ENCODE results near the gene G6PC2. TPM values are rescaled to one million over a fixed set of nuclear protein-coding genes. Genes with fewer than 3 reads are reported as not detected.
"Not testable (repeated sequence)": the region's sequence is repeated elsewhere in the genome, so short reads cannot be mapped to it uniquely, and the experiment has no call there.

Gene G6PC2
- total and polyA plus RNA-seq, 2 of the 8 experiments (the other 6 are each of a cell fraction or from before 2014, with no cell fraction given), result not detected

DNA sequence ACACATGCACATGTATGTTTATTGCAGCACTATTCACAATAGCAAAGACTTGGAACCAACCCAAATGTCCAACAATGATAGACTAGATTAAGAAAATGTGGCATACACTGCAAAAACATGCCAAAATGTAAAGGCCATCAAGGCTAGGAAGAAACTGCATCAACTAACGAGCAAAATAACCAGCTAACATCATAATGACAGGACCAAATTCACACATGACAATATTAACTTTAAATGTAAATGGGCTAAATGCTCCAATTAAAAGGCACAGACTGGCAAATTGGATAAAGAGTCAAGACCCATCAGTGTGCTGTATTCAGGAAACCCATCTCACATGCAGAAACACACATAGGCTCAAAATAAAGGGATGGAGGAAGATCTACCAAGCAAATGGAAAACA is 33.9 kb upstream of the G6PC2 start:
- DNase-seq (ENCODE audit: low read depth in 1 of 2, low spot score in 2 of 2); H2AFZ ChIP-seq (ENCODE audit: low read length); H3K23me2 ChIP-seq (ENCODE audit: low read depth, low read length); H2BK20ac ChIP-seq (ENCODE audit: low read length); H3K9ac ChIP-seq (replicated peaks in 1 of 4; ENCODE audit: extremely low read depth in 1 of 4, low read depth in 3 of 4, low read length in 3 of 4); H3K18ac ChIP-seq (ENCODE audit: extremely low read depth, low read length); H2BK120ac ChIP-seq (replicated peaks; ENCODE audit: low read depth, low read length); H2AK5ac ChIP-seq (ENCODE audit: low read depth, low read length); H3K4ac ChIP-seq (replicated peaks; ENCODE audit: insufficient read length, low read depth, low read length); H3K9me3 ChIP-seq (ENCODE audit: insufficient read depth in 2 of 2, low read depth in 1 of 2, low read length in 1 of 2); H3K4me2 ChIP-seq (ENCODE audit: insufficient read depth in 1 of 2, low read depth in 2 of 2, low read length in 2 of 2); H2BK15ac ChIP-seq (ENCODE audit: low read length); H4K5ac ChIP-seq (ENCODE audit: insufficient read length, low read depth, low read length); POLR2A ChIA-PET (ENCODE audit: partially characterized antibody); H3K27ac ChIP-seq (ENCODE audit: low read depth, low read length); H2BK12ac ChIP-seq (ENCODE audit: low read depth, low read length); H3K4me3 ChIP-seq (ENCODE audit: extremely low read depth in 1 of 4, insufficient read depth in 2 of 4, low read depth in 3 of 4, low read length in 4 of 4); H4K8ac ChIP-seq (ENCODE audit: extremely low read depth, insufficient read depth, low read length); H3K79me1 ChIP-seq (ENCODE audit: low read depth, low read length); H3K56ac ChIP-seq (replicated peaks; ENCODE audit: insufficient read length, low read depth, low read length); FAIRE-seq; H4K20me1 ChIP-seq (replicated peaks in 1 of 2; ENCODE audit: control insufficient read depth in 1 of 2, insufficient read depth in 2 of 2, low read length in 2 of 2); H3K23ac ChIP-seq (ENCODE audit: insufficient read length); H3K79me2 ChIP-seq (ENCODE audit: control insufficient read depth in 1 of 2, insufficient read depth in 2 of 2, low read length in 2 of 2); H3K27me3 ChIP-seq (replicated peaks in 1 of 4; ENCODE audit: control insufficient read depth in 3 of 4, extremely low read depth in 1 of 4, insufficient read depth in 3 of 4, low read length in 3 of 4); H4K91ac ChIP-seq (replicated peaks; ENCODE audit: insufficient read length, low read length); CTCF ChIA-PET (ENCODE audit: partially characterized antibody); H3K14ac ChIP-seq (ENCODE audit: insufficient read length); H2BK5ac ChIP-seq (ENCODE audit: low read depth, low read length); H3K4me1 ChIP-seq (replicated peaks in 1 of 4; ENCODE audit: control insufficient read depth in 3 of 4, insufficient read depth in 4 of 4, low read length in 3 of 4): not testable (repeated sequence)
- peaks cover 0 to 15% (median 3%) of the 10 kb centered on the region in 4 experiments; a peak in 6 of 8 replicates for H3K36me3 ChIP-seq (ENCODE audit: control insufficient read depth in 2 of 4, insufficient read depth in 4 of 4, low read length in 3 of 4)
- 94% methylated on average over 1 of the region's 1 CpG; no CpG with 5 or more reads in 1 of the 2 experiments for WGBS, 2 experiments (ENCODE audit: extremely low coverage in 1 of 2, insufficient coverage in 1 of 2, insufficient read length in 1 of 2, insufficient replicate concordance in 2 of 2, low coverage in 1 of 2, low lambda C conversion rate in 2 of 2, missing lambda C conversion rate in 1 of 2)

DNA sequence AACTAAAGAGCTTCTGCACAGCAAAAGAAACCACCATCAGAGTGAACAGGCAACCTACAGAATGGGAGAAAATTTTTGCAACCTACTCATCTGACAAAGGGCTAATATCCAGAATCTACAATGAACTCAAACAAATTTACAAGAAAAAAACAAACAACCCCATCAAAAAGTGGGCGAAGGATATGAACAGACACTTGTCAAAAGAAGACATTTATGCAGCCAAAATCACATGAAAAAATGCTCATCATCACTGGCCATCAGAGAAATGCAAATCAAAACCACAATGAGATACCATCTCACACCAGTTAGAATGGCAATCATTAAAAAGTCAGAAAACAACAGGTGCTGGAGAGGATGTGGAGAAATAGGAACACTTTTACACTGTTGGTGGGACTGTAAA is 30.7 kb upstream of the G6PC2 start:
- H3K4me1 ChIP-seq (replicated peaks in 1 of 4; ENCODE audit: control insufficient read depth in 3 of 4, insufficient read depth in 4 of 4, low read length in 3 of 4); H3K56ac ChIP-seq (replicated peaks; ENCODE audit: insufficient read length, low read depth, low read length); H2BK20ac ChIP-seq (ENCODE audit: low read length); H3K27ac ChIP-seq (ENCODE audit: low read depth, low read length); H4K20me1 ChIP-seq (replicated peaks in 1 of 2; ENCODE audit: control insufficient read depth in 1 of 2, insufficient read depth in 2 of 2, low read length in 2 of 2); H3K4ac ChIP-seq (replicated peaks; ENCODE audit: insufficient read length, low read depth, low read length); H3K79me2 ChIP-seq (ENCODE audit: control insufficient read depth in 1 of 2, insufficient read depth in 2 of 2, low read length in 2 of 2); H4K91ac ChIP-seq (replicated peaks; ENCODE audit: insufficient read length, low read length); H2BK120ac ChIP-seq (replicated peaks; ENCODE audit: low read depth, low read length); DNase-seq (ENCODE audit: low read depth in 1 of 2, low spot score in 2 of 2); FAIRE-seq; H2BK15ac ChIP-seq (ENCODE audit: low read length); H3K18ac ChIP-seq (ENCODE audit: extremely low read depth, low read length); H3K27me3 ChIP-seq (replicated peaks in 1 of 4; ENCODE audit: control insufficient read depth in 3 of 4, extremely low read depth in 1 of 4, insufficient read depth in 3 of 4, low read length in 3 of 4); H2BK5ac ChIP-seq (ENCODE audit: low read depth, low read length); H3K4me3 ChIP-seq (ENCODE audit: extremely low read depth in 1 of 4, insufficient read depth in 2 of 4, low read depth in 3 of 4, low read length in 4 of 4); H3K23ac ChIP-seq (ENCODE audit: insufficient read length); H2AFZ ChIP-seq (ENCODE audit: low read length); POLR2A ChIA-PET (ENCODE audit: partially characterized antibody); H3K9ac ChIP-seq (replicated peaks in 1 of 4; ENCODE audit: extremely low read depth in 1 of 4, low read depth in 3 of 4, low read length in 3 of 4); H4K8ac ChIP-seq (ENCODE audit: extremely low read depth, insufficient read depth, low read length); H3K4me2 ChIP-seq (ENCODE audit: insufficient read depth in 1 of 2, low read depth in 2 of 2, low read length in 2 of 2); H3K9me3 ChIP-seq (ENCODE audit: insufficient read depth in 2 of 2, low read depth in 1 of 2, low read length in 1 of 2); H3K23me2 ChIP-seq (ENCODE audit: low read depth, low read length); CTCF ChIA-PET (ENCODE audit: partially characterized antibody); H2BK12ac ChIP-seq (ENCODE audit: low read depth, low read length); H2AK5ac ChIP-seq (ENCODE audit: low read depth, low read length); H3K79me1 ChIP-seq (ENCODE audit: low read depth, low read length); H4K5ac ChIP-seq (ENCODE audit: insufficient read length, low read depth, low read length); H3K14ac ChIP-seq (ENCODE audit: insufficient read length): not testable (repeated sequence)
- WGBS, 2 experiments (ENCODE audit: extremely low coverage in 1 of 2, insufficient coverage in 1 of 2, insufficient read length in 1 of 2, insufficient replicate concordance in 2 of 2, low coverage in 1 of 2, low lambda C conversion rate in 2 of 2, missing lambda C conversion rate in 1 of 2), result 100% methylated on average over 1 of the region's 1 CpG; no CpG with 5 or more reads in 1 of the 2 experiments
- peaks cover 0 to 13% (median 1%) of the 10 kb centered on the region in 4 experiments; a peak in 4 of 8 replicates for H3K36me3 ChIP-seq (ENCODE audit: control insufficient read depth in 2 of 4, insufficient read depth in 4 of 4, low read length in 3 of 4)
